Measurements from ENCODE around the gene HDAC6.
"Not testable (repeated sequence)": the region's sequence is repeated elsewhere in the genome, so short reads cannot be mapped to it uniquely, and the experiment has no call there.

HDAC6 gene

DNA sequence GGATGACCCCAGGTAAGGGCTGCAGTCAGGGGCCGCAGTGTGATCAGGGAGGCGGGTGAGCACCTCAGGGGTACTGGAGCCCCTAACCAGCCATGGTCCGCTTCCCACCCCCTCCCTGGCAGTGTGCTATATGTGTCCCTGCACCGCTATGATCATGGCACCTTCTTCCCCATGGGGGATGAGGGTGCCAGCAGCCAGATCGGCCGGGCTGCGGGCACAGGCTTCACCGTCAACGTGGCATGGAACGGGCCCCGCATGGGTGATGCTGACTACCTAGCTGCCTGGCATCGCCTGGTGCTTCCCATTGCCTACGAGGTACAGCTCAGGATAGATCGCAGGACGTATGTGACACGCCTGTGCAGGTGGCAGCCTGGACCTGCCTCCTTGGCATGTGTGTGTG is 16.2 kb downstream of the HDAC6 start:
- DNase-seq (ENCODE audit: low read depth, low spot score) = no peak

GRCh38 chrX:48818866-48819265 is 17.0 kb downstream of the HDAC6 start:
- no peak overlapping the region for H3K4me3 ChIP-seq (ENCODE audit: low read length)
- no peak for DNase-seq (ENCODE audit: low read depth, low spot score)

More for the DNA sequence above, 16.2 kb downstream of the HDAC6 start:
- no peak overlapping the region for H3K4me3 ChIP-seq (ENCODE audit: low read length)

GRCh38 chrX:48819394-48819793 is 17.5 kb downstream of the HDAC6 start:
- not testable (repeated sequence) for DNase-seq (ENCODE audit: low read depth, low spot score); H3K4me3 ChIP-seq (ENCODE audit: low read length)

GRCh38 chrX:48823053-48823452 is 21.2 kb downstream of the HDAC6 start:
- no peak overlapping the region for H3K4me3 ChIP-seq (ENCODE audit: low read length)
- DNase-seq (ENCODE audit: low read depth, low spot score) = no peak

DNA sequence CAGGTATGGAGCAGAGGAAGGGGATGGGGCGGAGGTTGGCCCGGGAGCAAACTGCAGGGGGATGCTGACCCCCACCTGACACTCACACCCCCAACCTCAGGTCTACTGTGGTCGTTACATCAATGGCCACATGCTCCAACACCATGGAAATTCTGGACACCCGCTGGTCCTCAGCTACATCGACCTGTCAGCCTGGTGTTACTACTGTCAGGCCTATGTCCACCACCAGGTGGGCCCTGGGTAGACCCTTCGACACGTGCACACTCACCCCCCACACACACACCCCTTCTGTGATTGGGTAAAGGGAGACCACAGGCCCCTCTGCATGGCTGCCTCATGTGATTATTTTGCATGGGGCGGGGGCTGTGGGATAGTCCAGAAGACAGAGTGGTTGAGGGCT is 22.2 kb downstream of the HDAC6 start:
- H3K4me3 ChIP-seq (ENCODE audit: low read length) = no peak overlapping the region
- no peak for DNase-seq (ENCODE audit: low read depth, low spot score)

DNA sequence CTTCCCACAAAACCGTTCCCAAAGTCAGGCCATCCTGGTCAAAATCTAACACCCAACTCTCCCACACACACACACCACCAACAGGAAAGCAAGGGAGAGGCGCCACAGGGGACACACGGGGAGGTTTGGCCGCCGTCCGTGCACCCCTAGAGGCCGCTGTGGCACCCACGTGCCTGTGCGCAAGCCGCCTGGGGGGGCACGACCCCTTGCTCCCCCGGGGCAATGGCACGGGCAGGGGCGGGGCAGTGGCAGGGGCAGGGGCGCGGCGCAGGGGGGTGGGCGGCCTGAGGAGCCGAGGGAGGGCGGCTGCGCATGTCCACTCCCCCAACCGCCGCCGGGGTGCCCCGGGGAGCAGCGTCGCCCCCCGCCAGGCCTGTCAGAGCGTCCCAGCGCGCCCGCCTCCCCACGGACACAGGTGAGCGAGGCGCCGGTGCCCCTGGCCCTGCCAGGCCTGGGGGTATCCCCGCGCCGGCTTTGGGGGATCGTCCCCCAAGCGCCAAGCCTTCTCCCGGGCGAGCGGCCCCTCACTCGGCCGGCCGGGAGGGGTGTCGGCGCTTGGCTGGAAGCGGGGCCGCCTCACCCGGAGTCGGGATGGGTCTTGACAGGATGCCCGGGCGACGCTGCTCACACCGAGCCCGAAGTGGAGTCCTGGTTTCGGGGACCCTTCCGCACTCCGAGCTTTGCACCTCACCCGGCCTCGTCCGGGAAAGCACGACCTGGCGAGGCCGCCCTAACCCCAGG is 24.4 kb downstream of the HDAC6 start, which contains the start of gene ERAS:
ERAS (plus strand) TSS at position 379 of the 741 bp plus-strand sequence. CDS start 2,611 bp downstream, outside the sequence.
- no peak for DNase-seq (ENCODE audit: low read depth, low spot score)
- no peak within 1 kb of the TSS for H3K4me3 ChIP-seq (ENCODE audit: low read length)

GRCh38 chrX:48826876-48827653 is 25.2 kb downstream of the HDAC6 start:
- H3K4me3 ChIP-seq (ENCODE audit: low read length) = no peak overlapping the region
- DNase-seq (ENCODE audit: low read depth, low spot score) = no peak

GRCh38 chrX:48827654-48827968 is 25.7 kb downstream of the HDAC6 start:
- no peak for DNase-seq (ENCODE audit: low read depth, low spot score)
- H3K4me3 ChIP-seq (ENCODE audit: low read length) = no peak overlapping the region

DNA sequence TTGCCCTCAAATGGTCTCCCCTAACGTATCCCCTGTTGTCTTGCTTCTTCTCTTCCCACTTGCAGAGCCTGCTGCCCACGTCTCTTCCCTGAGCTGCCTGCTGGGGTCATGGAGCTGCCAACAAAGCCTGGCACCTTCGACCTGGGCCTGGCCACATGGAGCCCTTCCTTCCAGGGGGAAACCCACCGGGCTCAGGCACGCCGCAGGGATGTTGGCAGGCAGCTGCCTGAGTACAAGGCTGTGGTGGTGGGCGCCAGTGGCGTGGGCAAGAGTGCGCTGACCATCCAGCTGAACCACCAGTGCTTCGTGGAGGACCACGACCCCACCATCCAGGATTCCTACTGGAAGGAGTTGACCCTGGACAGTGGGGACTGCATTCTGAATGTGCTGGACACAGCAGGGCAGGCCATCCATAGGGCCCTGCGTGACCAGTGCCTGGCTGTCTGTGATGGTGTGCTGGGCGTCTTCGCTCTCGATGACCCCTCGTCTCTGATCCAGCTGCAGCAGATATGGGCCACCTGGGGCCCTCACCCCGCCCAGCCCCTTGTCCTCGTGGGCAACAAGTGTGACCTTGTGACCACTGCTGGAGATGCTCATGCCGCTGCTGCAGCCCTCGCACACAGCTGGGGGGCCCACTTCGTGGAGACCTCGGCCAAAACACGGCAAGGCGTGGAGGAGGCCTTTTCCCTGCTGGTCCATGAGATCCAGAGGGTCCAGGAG is 27.3 kb downstream of the HDAC6 start:
- DNase-seq (ENCODE audit: low read depth, low spot score) = no peak
- no peak overlapping the region for H3K4me3 ChIP-seq (ENCODE audit: low read length)

DNA sequence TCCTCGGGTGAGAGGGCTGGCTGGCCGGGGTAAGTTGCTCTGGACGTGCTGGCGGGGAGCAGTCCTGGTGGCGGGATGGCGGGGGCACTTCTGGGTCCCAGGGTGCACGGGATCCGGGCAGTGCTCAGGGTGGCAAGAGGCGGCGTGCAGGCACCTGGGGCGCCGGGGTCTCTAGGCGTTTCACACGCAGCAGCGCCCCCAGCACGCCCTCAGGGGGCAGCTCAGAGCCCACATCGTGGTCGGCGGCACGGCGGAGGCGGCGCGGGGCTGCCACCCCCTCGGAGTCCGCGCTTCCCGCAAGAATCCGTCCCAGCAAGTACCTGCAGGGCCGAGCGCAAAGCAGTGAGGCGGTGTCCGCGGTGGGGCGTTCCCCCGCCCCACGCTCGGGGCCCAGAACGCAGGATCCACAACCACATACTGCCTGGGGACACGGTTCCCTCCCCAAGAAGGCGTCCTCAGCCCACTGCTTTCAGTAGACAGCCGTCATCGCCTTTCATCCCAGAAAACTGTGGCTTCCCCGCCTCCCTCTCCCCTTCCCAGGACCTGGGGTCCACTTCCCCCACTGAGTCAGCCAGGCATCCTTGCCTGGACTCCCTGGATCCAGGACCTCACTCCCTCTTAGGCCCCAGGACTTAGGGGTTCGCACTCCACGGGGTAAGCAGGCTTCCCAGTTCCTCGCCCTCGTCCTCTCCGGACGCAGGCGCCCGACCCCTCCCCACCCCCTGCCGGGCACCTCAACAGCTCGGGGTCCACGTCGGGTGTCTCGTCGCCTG is 29.5 kb downstream of the HDAC6 start:
- no peak overlapping the region for H3K4me3 ChIP-seq (ENCODE audit: low read length)
- DNase-seq (ENCODE audit: low read depth, low spot score) = no peak

DNA sequence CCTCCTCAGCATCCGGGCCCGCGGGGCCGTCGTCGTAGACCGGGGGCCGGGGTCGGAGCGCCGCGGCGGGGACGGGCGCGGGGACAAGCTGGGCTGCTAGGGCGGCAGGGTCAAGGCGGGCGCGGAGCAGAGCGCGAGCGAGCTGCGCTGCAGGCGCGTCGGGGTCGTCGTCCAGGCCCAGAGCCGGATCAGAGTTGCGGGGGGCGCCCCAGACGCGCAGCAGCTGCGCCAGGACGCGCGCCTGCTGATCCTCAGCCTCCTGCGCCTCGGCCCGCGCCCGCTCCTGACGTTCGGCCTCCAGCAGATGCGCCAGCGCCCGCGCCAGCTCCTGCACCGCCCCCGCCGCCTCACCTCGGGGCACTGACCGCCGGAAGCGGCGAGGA is 30.0 kb downstream of the HDAC6 start:
- no peak overlapping the region for H3K4me3 ChIP-seq (ENCODE audit: low read length)
- DNase-seq (ENCODE audit: low read depth, low spot score) = no peak

DNA sequence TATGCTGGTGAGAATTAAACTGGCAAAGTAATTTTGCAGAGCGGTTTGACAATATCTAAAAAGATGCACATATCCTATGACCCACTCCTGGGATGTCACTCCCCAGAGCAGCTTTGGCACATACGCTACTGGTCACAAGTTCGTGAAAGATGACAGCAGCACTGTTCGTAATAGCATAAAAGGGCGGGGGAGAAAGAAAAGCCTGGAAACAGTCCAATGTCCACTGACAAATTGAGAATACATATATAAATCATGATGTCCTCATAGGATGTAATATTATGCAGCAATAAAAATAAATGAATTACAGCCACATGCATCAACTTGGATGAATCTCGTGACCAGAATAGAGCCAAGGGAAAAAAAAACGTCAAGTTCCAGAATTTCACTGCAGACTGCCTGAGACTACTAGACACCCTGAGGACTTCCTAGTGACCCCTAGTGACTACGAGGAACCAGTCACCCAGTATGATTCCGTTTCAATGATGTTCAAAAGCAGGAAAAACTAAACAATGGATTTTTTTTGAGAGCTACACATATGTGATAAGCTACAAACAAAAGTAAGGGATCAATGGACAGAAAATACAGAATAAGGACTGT is 31.8 kb downstream of the HDAC6 start:
- DNase-seq (ENCODE audit: low read depth, low spot score) = no peak
- no peak overlapping the region for H3K4me3 ChIP-seq (ENCODE audit: low read length)

GRCh38 chrX:48834383-48834709 is 32.5 kb downstream of the HDAC6 start:
- no peak overlapping the region for H3K4me3 ChIP-seq (ENCODE audit: low read length)
- DNase-seq (ENCODE audit: low read depth, low spot score) = no peak

- H3K4me3 ChIP-seq (ENCODE audit: low read length) = no peak within 1 kb of the TSS
- no peak for DNase-seq (ENCODE audit: low read depth, low spot score)
Measured at GRCh38 chrX:48835524-48836329, 33.9 kb downstream of the HDAC6 start, which contains the start of gene PCSK1N. Gene PCSK1N (minus strand): TSS chrX:48835610. CDS start chrX:48835532, 78 bp downstream.

DNA sequence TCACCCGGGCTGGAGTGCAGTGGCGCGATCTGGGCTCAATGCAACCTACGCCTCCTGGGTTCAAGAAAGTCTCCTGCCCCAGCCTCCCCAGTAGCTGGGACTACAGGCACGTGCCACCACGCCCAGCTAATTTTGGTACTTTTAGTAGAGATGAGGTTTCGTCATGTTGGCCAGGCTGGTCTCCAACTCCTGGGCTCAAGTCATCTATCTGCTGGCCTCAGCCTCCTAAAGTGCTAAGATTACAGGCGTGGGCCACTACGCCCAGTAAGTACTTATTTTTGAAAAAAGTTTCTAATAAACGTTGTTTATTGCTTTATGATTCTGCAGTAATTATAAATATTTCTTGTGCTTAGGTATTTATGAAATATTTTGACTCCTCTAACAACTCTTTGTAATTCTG is 37.8 kb downstream of the HDAC6 start:
- no peak for DNase-seq (ENCODE audit: low read depth, low spot score)
- H3K4me3 ChIP-seq (ENCODE audit: low read length) = no peak overlapping the region

GRCh38 chrX:48848847-48849246 is 47.0 kb downstream of the HDAC6 start:
- peak; percentile 78 for DNase-seq (ENCODE audit: low read depth, low spot score)

GRCh38 chrX:48852857-48853256 is 51.0 kb downstream of the HDAC6 start:
- DNase-seq (ENCODE audit: low read depth, low spot score) = no peak
- no peak overlapping the region for H3K4me3 ChIP-seq (ENCODE audit: low read length)

More at GRCh38 chrX:48848847-48849246, 47.0 kb downstream of the HDAC6 start:
- H3K4me3 ChIP-seq (ENCODE audit: low read length) = no peak overlapping the region

GRCh38 chrX:48853494-48853893 is 51.6 kb downstream of the HDAC6 start:
- DNase-seq (ENCODE audit: low read depth, low spot score); H3K4me3 ChIP-seq (ENCODE audit: low read length): not testable (repeated sequence)

All from Jurkat, Clone E6-1 (cell line).